Left renal pelvis (tissue), 4 donors: ENCODE measurements around the gene SGCG. TPM values are rescaled to one million over a fixed set of nuclear protein-coding genes. Genes with fewer than 3 reads are reported as not detected.
A peak's percentile ranks its signal among the peaks of the same experiment; 100 is the strongest.
"Not testable (repeated sequence)": the region's sequence is repeated elsewhere in the genome, so short reads cannot be mapped to it uniquely, and the experiment has no call there.

Experiments
- DNase-seq, 4 donors: peaks; one replicate each; pipeline ENCODE4 v3.0.0-alpha.2; 2013; ENCODE audit warnings: low read depth in 4 of 4, low spot score in 3 of 4
- polyA plus RNA-seq, 4 donors: library from polyadenylated mRNA; unstranded; fragments of 120-200 nt; gene quantifications; one replicate each; pipeline ENCODE4 v1.2.1, GENCODE V29; 2013; ENCODE audit not compliant: insufficient read length in 4 of 4

SGCG gene
- polyA plus RNA-seq, 4 donors, result 3.8 to 24.4 (median 6.6) TPM

- DNase-seq, result no peak
Measured at GRCh38 chr13:23205807-23206206, 25.0 kb downstream of the SGCG start.

- peak in 2 of 4 donors; percentile 0 to 27 for DNase-seq
Measured at GRCh38 chr13:23212671-23213070, 31.9 kb downstream of the SGCG start.

GRCh38 chr13:23231241-23231640 is 50.5 kb downstream of the SGCG start:
- no peak for DNase-seq

GRCh38 chr13:23235994-23236393 is 55.2 kb downstream of the SGCG start:
- DNase-seq, result no peak

- no peak for DNase-seq
Measured at GRCh38 chr13:23243066-23243465, 62.3 kb downstream of the SGCG start.

- not testable (repeated sequence) for DNase-seq
Measured at GRCh38 chr13:23248410-23248809, 67.6 kb downstream of the SGCG start.

GRCh38 chr13:23254506-23254905 is 73.7 kb downstream of the SGCG start:
- DNase-seq, result no peak

- DNase-seq, result no peak
Measured at GRCh38 chr13:23267571-23267970, 86.8 kb downstream of the SGCG start.

- no peak for DNase-seq
Measured at GRCh38 chr13:23268441-23268840, 87.7 kb downstream of the SGCG start.

GRCh38 chr13:23271331-23271730 is 90.6 kb downstream of the SGCG start:
- no peak for DNase-seq

- no peak for DNase-seq
Measured at GRCh38 chr13:23273498-23273897, 92.7 kb downstream of the SGCG start.

GRCh38 chr13:23279321-23279720 is 98.5 kb downstream of the SGCG start:
- no peak for DNase-seq

- no peak for DNase-seq
Measured at GRCh38 chr13:23288564-23288963, 107.8 kb downstream of the SGCG start.

- no peak for DNase-seq
Measured at GRCh38 chr13:23288995-23289394, 108.2 kb downstream of the SGCG start.

GRCh38 chr13:23289917-23290357 is 109.2 kb downstream of the SGCG start:
- no peak for DNase-seq

- no peak for DNase-seq
Measured at GRCh38 chr13:23292586-23292985, 111.8 kb downstream of the SGCG start.

- DNase-seq, result not testable (repeated sequence)
Measured at GRCh38 chr13:23314837-23315236, 134.1 kb downstream of the SGCG start.

- no peak for DNase-seq
Measured at GRCh38 chr13:23319883-23320224, 139.1 kb downstream of the SGCG start.

GRCh38 chr13:23320926-23321534 is 140.3 kb downstream of the SGCG start:
- no peak for DNase-seq

GRCh38 chr13:23321535-23322241 is 140.9 kb downstream of the SGCG start:
- DNase-seq, result no peak

- DNase-seq, result no peak
Measured at GRCh38 chr13:23322353-23323336, 141.9 kb downstream of the SGCG start.
